BE2C (cell line): ENCODE measurements around the gene CADM1.

Experiments used
- DNase-seq: peaks from one replicate; pipeline ENCODE4 v3.0.0-alpha.2; 2020
- H3K27me3 ChIP-seq: fragments of 250-450 bp; sonication (Bioruptor Pico); 2 replicates; pipeline ENCODE4 v1.5.1; 2020; ENCODE audit warnings: mild to moderate bottlenecking
- H3K36me3 ChIP-seq: fragments of 250-450 bp; sonication (Bioruptor Pico); 2 replicates; pipeline ENCODE4 v1.5.1; 2020; ENCODE audit warnings: mild to moderate bottlenecking
- H3K4me1 ChIP-seq: fragments of 250-450 bp; sonication (Bioruptor Pico); 2 replicates; pipeline ENCODE4 v1.5.1; 2020
- H3K4me3 ChIP-seq: 2 replicates; pipeline ENCODE4 v1.5.1; 2011; ENCODE audit warnings: low read depth, low read length
- H3K9me3 ChIP-seq: fragments of 250-450 bp; sonication (Bioruptor Pico); 2 replicates; pipeline ENCODE4 v1.5.1; 2020
- TF ChIP-seq, protein P1 (sequence below): IDR thresholded peaks from 2 replicates; pipeline ENCODE4 v1.5.1; 2012; ENCODE audit warnings: mild to moderate bottlenecking, low read depth, low read length

CADM1 gene

DNA sequence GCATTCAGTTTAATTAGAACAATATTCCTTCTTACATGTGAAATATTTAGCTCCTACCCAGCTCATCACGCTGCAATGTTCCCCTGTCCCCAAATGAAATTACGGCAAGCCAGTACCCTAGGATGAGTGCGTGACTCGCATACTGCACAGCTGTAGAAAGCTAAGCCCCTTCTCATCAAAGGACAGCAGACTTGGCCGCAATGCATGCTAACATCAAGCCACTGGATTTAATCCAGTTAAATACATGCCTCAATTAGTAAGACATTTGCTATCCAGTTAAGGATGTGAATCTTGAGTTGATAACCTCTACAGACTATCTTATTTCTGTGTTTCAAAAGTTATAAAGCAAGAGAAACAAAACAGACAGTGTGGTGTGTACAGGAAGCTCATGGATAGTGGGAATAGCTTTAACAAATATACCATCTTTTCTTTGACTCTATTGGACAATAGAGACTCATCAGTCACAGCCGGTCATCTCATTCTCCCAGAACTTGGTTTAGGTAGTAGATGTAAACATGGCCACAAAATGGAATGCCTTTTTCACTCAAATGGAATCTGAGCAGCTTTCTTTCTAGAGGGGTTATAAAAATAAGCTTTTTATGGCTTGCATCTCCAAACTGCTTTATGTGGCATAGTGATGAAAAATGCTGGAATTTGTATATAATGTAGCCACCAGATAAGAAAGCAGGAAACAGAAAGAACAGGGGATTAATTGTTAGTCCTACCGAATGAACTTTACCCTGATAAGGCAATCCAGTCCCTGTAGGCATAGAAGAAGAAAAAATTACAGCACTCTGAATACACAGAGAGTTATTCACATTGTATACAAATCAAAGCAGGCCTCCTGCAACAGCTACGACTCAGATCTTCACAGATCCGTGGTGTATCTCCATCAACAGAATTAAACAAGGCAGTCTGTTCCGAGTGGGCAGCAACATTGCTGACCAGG lies 224.1 kb downstream of the CADM1 start:
- DNase-seq = no peak
- no peak overlapping the region for H3K4me3 ChIP-seq

DNA sequence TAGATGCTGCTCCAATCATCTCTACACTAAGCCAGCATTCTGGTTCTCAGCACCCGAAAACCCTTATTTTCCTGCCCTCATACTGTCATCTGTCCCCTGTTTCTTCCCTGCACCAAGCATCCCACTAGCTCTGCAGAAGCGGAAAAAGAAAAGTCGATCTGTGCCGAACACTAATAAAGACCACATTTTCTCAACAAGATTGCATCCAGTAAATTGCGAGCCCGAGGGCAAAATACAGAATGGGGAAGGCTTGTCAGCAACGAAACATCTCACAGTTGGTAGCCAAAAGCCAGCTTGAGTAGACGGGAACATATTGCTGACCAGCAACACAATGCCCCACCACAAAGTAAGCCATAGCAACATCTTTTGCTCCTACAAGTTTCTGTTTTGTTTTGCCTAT lies 227.4 kb downstream of the CADM1 start:
- peak overlapping the region; percentile 37 for H3K4me3 ChIP-seq

More for the DNA sequence above, 224.1 kb downstream of the CADM1 start:
- Histone ChIP-seq H3K27me3 (no peaks in the 10 kb centered on the region), H3K36me3 (no peaks in the 10 kb centered on the region), H3K9me3 (no peaks in the 10 kb centered on the region), H3K4me1 (peaks cover 55% of the 10 kb centered on the region)
- TF ChIP-seq, protein P1, sequence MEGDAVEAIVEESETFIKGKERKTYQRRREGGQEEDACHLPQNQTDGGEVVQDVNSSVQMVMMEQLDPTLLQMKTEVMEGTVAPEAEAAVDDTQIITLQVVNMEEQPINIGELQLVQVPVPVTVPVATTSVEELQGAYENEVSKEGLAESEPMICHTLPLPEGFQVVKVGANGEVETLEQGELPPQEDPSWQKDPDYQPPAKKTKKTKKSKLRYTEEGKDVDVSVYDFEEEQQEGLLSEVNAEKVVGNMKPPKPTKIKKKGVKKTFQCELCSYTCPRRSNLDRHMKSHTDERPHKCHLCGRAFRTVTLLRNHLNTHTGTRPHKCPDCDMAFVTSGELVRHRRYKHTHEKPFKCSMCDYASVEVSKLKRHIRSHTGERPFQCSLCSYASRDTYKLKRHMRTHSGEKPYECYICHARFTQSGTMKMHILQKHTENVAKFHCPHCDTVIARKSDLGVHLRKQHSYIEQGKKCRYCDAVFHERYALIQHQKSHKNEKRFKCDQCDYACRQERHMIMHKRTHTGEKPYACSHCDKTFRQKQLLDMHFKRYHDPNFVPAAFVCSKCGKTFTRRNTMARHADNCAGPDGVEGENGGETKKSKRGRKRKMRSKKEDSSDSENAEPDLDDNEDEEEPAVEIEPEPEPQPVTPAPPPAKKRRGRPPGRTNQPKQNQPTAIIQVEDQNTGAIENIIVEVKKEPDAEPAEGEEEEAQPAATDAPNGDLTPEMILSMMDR = no peak

DNA sequence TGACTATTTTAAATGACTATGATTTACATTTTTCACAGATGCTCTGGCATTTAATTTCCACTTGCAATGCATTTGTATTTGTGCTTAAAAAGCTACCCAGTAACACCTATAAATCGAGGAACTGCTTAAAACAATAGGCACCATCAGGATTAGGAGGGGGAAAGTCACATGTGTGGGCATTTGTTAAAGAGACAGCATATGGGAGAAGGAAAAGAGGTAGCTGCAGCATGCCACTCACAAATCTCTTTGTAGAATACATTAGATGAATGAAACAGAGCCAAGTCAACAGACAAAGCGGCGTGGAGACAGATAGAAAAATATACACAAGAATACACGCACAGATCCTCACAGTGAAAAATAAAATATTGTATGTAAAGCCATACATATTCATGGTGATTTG lies 228.0 kb downstream of the CADM1 start:
- Histone ChIP-seq H3K36me3 (no peaks in the 10 kb centered on the region), H3K9me3 (no peaks in the 10 kb centered on the region), H3K4me3 (peak overlapping the region; percentile 37), H3K27me3 (no peaks in the 10 kb centered on the region), H3K4me1 (peaks cover 59% of the 10 kb centered on the region)
- TF ChIP-seq, protein P1 = no peak
- DNase-seq = no peak

More for the DNA sequence above, 227.4 kb downstream of the CADM1 start:
- TF ChIP-seq, protein P1 = no peak
- Histone ChIP-seq H3K36me3 (no peaks in the 10 kb centered on the region), H3K4me1 (peaks cover 59% of the 10 kb centered on the region), H3K27me3 (no peaks in the 10 kb centered on the region), H3K9me3 (no peaks in the 10 kb centered on the region)
- DNase-seq = peak; percentile 74

DNA sequence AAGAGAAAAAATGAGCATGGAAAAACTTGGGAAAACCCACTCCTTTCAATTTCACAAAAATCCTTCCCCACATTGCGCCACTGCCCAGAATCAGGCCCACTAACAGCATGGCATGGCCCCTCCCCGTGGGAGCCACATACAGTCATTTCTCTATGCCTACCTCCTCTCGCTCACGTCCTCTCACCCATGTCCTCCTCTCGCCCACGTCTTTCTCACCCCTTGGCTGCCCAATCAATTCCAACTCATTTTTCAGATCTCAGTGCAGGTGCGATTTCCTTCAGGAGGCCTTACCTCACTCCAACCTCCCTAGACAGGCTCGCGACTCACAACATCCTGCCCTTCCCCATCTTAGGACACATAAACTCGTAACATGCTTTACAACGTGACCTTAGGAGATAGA lies 229.2 kb downstream of the CADM1 start:
- TF ChIP-seq, protein P1 = no peak
- Histone ChIP-seq H3K27me3 (no peaks in the 10 kb centered on the region), H3K9me3 (no peaks in the 10 kb centered on the region), H3K36me3 (no peaks in the 10 kb centered on the region), H3K4me1 (peaks cover 48% of the 10 kb centered on the region), H3K4me3 (no peak overlapping the region)
- no peak for DNase-seq

DNA sequence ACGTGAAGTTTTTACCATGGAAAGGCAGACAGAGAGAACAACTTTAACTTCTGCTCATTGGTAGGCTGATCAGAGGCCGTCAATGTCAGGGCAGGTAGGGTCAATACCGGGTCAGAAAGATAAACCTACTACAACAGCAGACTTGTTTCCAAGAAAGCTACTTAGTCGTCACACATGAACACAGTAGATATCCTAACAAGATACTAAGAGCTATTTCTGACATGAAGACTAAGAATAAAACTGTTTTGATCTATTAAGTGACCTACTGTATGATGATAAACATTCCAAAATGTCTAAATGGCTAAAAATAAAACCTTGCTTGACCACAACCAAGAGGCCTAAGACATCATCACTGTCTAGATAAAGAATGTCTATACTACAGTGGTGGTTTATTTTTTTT lies 231.3 kb downstream of the CADM1 start:
- peaks cover 30% of the 10 kb centered on the region for H3K4me1 ChIP-seq
- DNase-seq = no peak
- no peaks in the 10 kb centered on the region for H3K9me3 ChIP-seq
- TF ChIP-seq, protein P1 = no peak
- no peaks in the 10 kb centered on the region for H3K36me3 ChIP-seq
- no peak overlapping the region for H3K4me3 ChIP-seq
- H3K27me3 ChIP-seq = no peaks in the 10 kb centered on the region

DNA sequence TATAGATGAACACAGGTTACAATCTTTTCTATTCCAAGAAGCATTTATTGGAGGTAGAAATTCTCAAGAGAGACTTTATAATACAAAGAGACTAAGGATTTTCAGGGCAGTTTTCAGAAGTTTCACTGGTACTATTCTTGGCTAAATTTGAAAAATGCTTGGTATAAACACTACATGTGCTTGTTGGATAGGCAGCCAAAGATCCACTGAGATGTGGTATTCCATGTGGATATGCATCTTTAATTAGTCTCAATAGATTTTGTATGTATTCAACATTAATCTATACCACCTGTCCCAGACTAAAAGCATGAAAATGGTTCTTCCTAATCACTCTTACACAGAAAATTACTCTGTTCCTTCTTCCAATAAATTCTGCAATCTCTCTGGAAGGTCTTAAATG lies 232.6 kb downstream of the CADM1 start:
- Histone ChIP-seq H3K27me3 (no peaks in the 10 kb centered on the region), H3K4me1 (peaks cover 25% of the 10 kb centered on the region), H3K9me3 (no peaks in the 10 kb centered on the region), H3K4me3 (no peak overlapping the region), H3K36me3 (no peaks in the 10 kb centered on the region)
- no peak for DNase-seq
- TF ChIP-seq, protein P1 = no peak
